RWPE2 (cell line): ENCODE results near the gene PARVB.

ENCODE experiments used
- ATAC-seq: fragments of 200-7000 bp; cut with Tn5 transposase; 3 replicates; pipeline ENCODE4 v1.9.1; 2021; ENCODE audit warnings: low read depth
- DNase-seq: peaks from one replicate; pipeline ENCODE4 v3.0.0-alpha.2; 2020; ENCODE audit warnings: low spot score
- H3K27ac ChIP-seq: fragments of 450-650 bp; 2 replicates; pipeline ENCODE4 v1.5.1; 2017; ENCODE audit warnings: mild to moderate bottlenecking; ENCODE audit not compliant: poor library complexity, severe bottlenecking
- H3K27me3 ChIP-seq: fragments of 250-450 bp; sonication (Bioruptor Pico); 2 replicates; pipeline ENCODE4 v1.5.1; 2021; ENCODE audit warnings: mild to moderate bottlenecking, moderate library complexity; ENCODE audit not compliant: insufficient read depth, poor library complexity, severe bottlenecking
- H3K36me3 ChIP-seq: fragments of 250-450 bp; sonication (Bioruptor Pico); 2 replicates; pipeline ENCODE4 v1.5.1; 2020; ENCODE audit warnings: low read depth, mild to moderate bottlenecking, moderate library complexity
- H3K4me1 ChIP-seq: fragments of 250-450 bp; sonication (Bioruptor Pico); 2 replicates; pipeline ENCODE4 v1.5.1; 2021; ENCODE audit warnings: mild to moderate bottlenecking, moderate library complexity; ENCODE audit not compliant: insufficient read depth, poor library complexity, severe bottlenecking
- H3K4me3 ChIP-seq: fragments of 250-450 bp; sonication (Bioruptor Pico); 2 replicates; pipeline ENCODE4 v1.5.1; 2021; ENCODE audit warnings: mild to moderate bottlenecking, moderate library complexity; ENCODE audit not compliant: severe bottlenecking
- H3K9me3 ChIP-seq: fragments of 250-450 bp; sonication (Bioruptor Pico); 2 replicates; pipeline ENCODE4 v1.5.1; 2021; ENCODE audit warnings: mild to moderate bottlenecking, moderate library complexity; ENCODE audit not compliant: severe bottlenecking
- CTCF ChIP-seq: fragments of 450-650 bp; IDR thresholded peaks from one replicate; pipeline ENCODE4 v1.5.1; 2017; ENCODE audit warnings: mild to moderate bottlenecking, moderate library complexity; ENCODE audit not compliant: poor library complexity, severe bottlenecking

The PARVB gene

GRCh38 chr22:44047891-44048301 is 23.8 kb downstream of the PARVB start:
- DNase-seq (no peak), ATAC-seq (no peak)
- no peaks in the 10 kb centered on the region for H3K36me3 ChIP-seq
- no peak for TF ChIP-seq CTCF
- no peak overlapping the region for H3K4me3 ChIP-seq
- H3K4me1 ChIP-seq, result no peaks in the 10 kb centered on the region
- no peak overlapping the region for H3K27ac ChIP-seq
- no peaks in the 10 kb centered on the region for H3K27me3 ChIP-seq
- no peaks in the 10 kb centered on the region for H3K9me3 ChIP-seq

- no peak overlapping the region for H3K27ac ChIP-seq
- ATAC-seq (no peak), DNase-seq (no peak)
- no peaks in the 10 kb centered on the region for H3K9me3 ChIP-seq
- H3K4me1 ChIP-seq, result no peaks in the 10 kb centered on the region
- no peak overlapping the region for H3K4me3 ChIP-seq
- H3K36me3 ChIP-seq, result no peaks in the 10 kb centered on the region
- H3K27me3 ChIP-seq, result no peaks in the 10 kb centered on the region
- TF ChIP-seq CTCF, result no peak
Observed at GRCh38 chr22:44049486-44050231, 25.6 kb downstream of the PARVB start.

- H3K4me1 ChIP-seq, result no peaks in the 10 kb centered on the region
- H3K9me3 ChIP-seq, result no peaks in the 10 kb centered on the region
- H3K4me3 ChIP-seq, result no peak overlapping the region
- ATAC-seq, result no peak
- TF ChIP-seq CTCF, result no peak
- no peaks in the 10 kb centered on the region for H3K36me3 ChIP-seq
- no peak overlapping the region for H3K27ac ChIP-seq
- DNase-seq, result no peak
- no peaks in the 10 kb centered on the region for H3K27me3 ChIP-seq
Observed at GRCh38 chr22:44050766-44051355, 26.8 kb downstream of the PARVB start.

GRCh38 chr22:44051358-44051757 is 27.3 kb downstream of the PARVB start:
- Histone ChIP-seq H3K36me3 (no peaks in the 10 kb centered on the region), H3K27me3 (no peaks in the 10 kb centered on the region), H3K4me3 (no peak overlapping the region), H3K9me3 (no peaks in the 10 kb centered on the region), H3K4me1 (no peaks in the 10 kb centered on the region), H3K27ac (no peak overlapping the region)
- no peak for DNase-seq
- ATAC-seq, result no peak
- TF ChIP-seq CTCF, result no peak

GRCh38 chr22:44051961-44052360 is 27.9 kb downstream of the PARVB start:
- no peaks in the 10 kb centered on the region for H3K9me3 ChIP-seq
- no peak overlapping the region for H3K27ac ChIP-seq
- no peak overlapping the region for H3K4me3 ChIP-seq
- no peaks in the 10 kb centered on the region for H3K4me1 ChIP-seq
- no peaks in the 10 kb centered on the region for H3K36me3 ChIP-seq
- H3K27me3 ChIP-seq, result no peaks in the 10 kb centered on the region
- ATAC-seq, result no peak
- no peak for DNase-seq
- TF ChIP-seq CTCF, result no peak
